GM23248 (cell line): ENCODE results near the gene SMG9. TPM values are rescaled to one million over a fixed set of nuclear protein-coding genes. Genes with fewer than 3 reads are reported as not detected.

ENCODE experiments used
- DNase-seq: peaks from one replicate; pipeline ENCODE4 v3.0.0-alpha.2; 2015
- H2AFZ ChIP-seq: fragments of 200-600 bp; sonication (generic); 2 replicates; pipeline ENCODE4 v1.6.1; 2016; ENCODE audit warnings: antibody characterized with exemption
- H3F3A ChIP-seq: fragments of 200-600 bp; sonication (generic); 2 replicates; pipeline ENCODE4 v1.6.1; 2016; ENCODE audit warnings: mild to moderate bottlenecking, antibody characterized with exemption, mixed run types; ENCODE audit not compliant: insufficient read depth
- H3K27ac ChIP-seq: fragments of 200-600 bp; sonication (generic); 2 replicates; pipeline ENCODE4 v1.5.1; 2016; ENCODE audit warnings: mild to moderate bottlenecking
- H3K27me3 ChIP-seq: fragments of 200-600 bp; sonication (generic); replicated peaks from 2 replicates; pipeline ENCODE4 v1.6.1; 2016; ENCODE audit warnings: mild to moderate bottlenecking; ENCODE audit not compliant: insufficient read depth
- H3K36me3 ChIP-seq: fragments of 200-600 bp; sonication (generic); 2 replicates; pipeline ENCODE4 v1.6.1; 2016; ENCODE audit warnings: low read depth, mild to moderate bottlenecking
- H3K4me1 ChIP-seq: fragments of 200-600 bp; sonication (generic); 2 replicates; pipeline ENCODE4 v1.6.1; 2016; ENCODE audit warnings: mild to moderate bottlenecking; ENCODE audit not compliant: insufficient read depth
- H3K4me2 ChIP-seq: fragments of 200-600 bp; sonication (generic); one replicate; pipeline ENCODE4 v1.6.1; 2016; ENCODE audit warnings: mild to moderate bottlenecking; ENCODE audit not compliant: unreplicated experiment
- H3K4me3 ChIP-seq: fragments of 200-600 bp; sonication (generic); 2 replicates; pipeline ENCODE4 v1.5.1; 2016; ENCODE audit warnings: mild to moderate bottlenecking
- H3K79me2 ChIP-seq: fragments of 200-600 bp; sonication (generic); 2 replicates; pipeline ENCODE4 v1.6.1; 2016; ENCODE audit warnings: mild to moderate bottlenecking; ENCODE audit not compliant: insufficient read depth
- H3K9ac ChIP-seq: fragments of 200-600 bp; sonication (generic); 2 replicates; pipeline ENCODE4 v1.6.1; 2016; ENCODE audit warnings: mild to moderate bottlenecking
- H3K9me2 ChIP-seq: fragments of 200-600 bp; sonication (generic); 2 replicates; pipeline ENCODE4 v1.6.1; 2016; ENCODE audit warnings: mixed run types, mild to moderate bottlenecking, moderate library complexity; ENCODE audit not compliant: insufficient read depth
- H3K9me3 ChIP-seq: fragments of 200-600 bp; sonication (generic); one replicate; pipeline ENCODE4 v1.6.1; 2017; ENCODE audit warnings: low read depth
- H4K20me1 ChIP-seq: fragments of 200-600 bp; sonication (generic); 2 replicates; pipeline ENCODE4 v1.6.0; 2016; ENCODE audit not compliant: insufficient read depth
- EZH2 ChIP-seq: fragments of 200-600 bp; sonication (generic); IDR thresholded peaks from 2 replicates; pipeline ENCODE4 v1.6.1; 2018; ENCODE audit warnings: antibody characterized with exemption, mild to moderate bottlenecking; ENCODE audit not compliant: insufficient read depth, poor library complexity, severe bottlenecking
- EZH2phosphoT487 ChIP-seq: fragments of 200-600 bp; sonication (generic); IDR thresholded peaks from 2 replicates; pipeline ENCODE4 v1.6.1; 2018; ENCODE audit warnings: antibody characterized with exemption, moderate library complexity, mild to moderate bottlenecking, low read depth; ENCODE audit not compliant: insufficient read depth
- WGBS, 2 experiments: methylation state at CpG; one replicate each; pipeline ENCODE4 v1.1.6; 2015 to 2017; ENCODE audit warnings: low lambda C conversion rate in 2 of 2, low coverage in 1 of 2; ENCODE audit errors: missing lambda C conversion rate in 2 of 2; 5-methylcytosine and 5-hydroxymethylcytosine counted together
- in situ Hi-C: fragments of 300-500 bp; cut with MboI; formaldehyde crosslinking; loops from 2 replicates; pipeline ENCODE4 v1.15.0; 2020
- polyA plus RNA-seq: library from polyadenylated mRNA; unstranded; fragments of >200 nt; fragmentation: Nextera tagmentation; extraction: Ambion mirVana; gene quantifications from 2 replicates; pipeline ENCODE4 v1.2.1, GENCODE V29; 2016
- total RNA-seq: library from RNA; depleted of rRNA; stranded (reverse); fragments of >200 nt; shearing (Covaris generic); gene quantifications from 2 replicates; pipeline ENCODE4 v1.2.3, GENCODE V29; 2014

SMG9 gene
- total and polyA plus RNA-seq, 2 experiments from 2014 or later = 13.0 to 23.2 TPM

DNA sequence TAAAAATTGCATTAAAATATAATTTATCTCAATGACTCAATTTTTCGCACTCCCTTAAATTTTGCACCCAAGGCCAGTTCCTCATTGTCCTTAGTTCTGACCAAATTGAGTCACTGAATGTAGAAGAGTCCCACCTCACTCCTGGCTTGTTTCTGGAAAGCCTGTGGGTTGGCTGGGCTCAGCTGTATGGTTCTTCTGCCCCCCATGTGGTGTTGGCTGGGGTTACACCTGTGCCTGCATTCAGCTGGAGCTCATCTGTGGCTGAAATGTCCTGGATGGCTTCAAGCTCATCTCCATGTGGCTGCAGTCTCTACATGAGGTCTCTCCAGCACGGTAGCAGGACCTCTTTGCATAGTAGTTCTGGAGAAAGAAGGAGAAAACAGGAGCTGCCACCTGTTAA lies 46.0 kb downstream of the SMG9 start:
- Histone ChIP-seq H3K27me3 (no peaks in the 10 kb centered on the region), H3K4me1 (no peaks in the 10 kb centered on the region), H2AFZ (no peak overlapping the region), H3K4me2 (no peak overlapping the region), H3K36me3 (no peaks in the 10 kb centered on the region), H4K20me1 (no peaks in the 10 kb centered on the region), H3K79me2 (no peaks in the 10 kb centered on the region), H3K9ac (no peak overlapping the region), H3F3A (no peaks in the 10 kb centered on the region), H3K9me2 (no peaks in the 10 kb centered on the region), H3K27ac (no peak overlapping the region), H3K4me3 (no peak overlapping the region), H3K9me3 (no peaks in the 10 kb centered on the region)
- TF ChIP-seq EZH2 (no peak), EZH2phosphoT487 (no peak)
- WGBS, 2 experiments = 28 to 46% methylated on average over 2 of the region's 2 CpGs
- no peak for DNase-seq
- in situ Hi-C loops = no loop called here

DNA sequence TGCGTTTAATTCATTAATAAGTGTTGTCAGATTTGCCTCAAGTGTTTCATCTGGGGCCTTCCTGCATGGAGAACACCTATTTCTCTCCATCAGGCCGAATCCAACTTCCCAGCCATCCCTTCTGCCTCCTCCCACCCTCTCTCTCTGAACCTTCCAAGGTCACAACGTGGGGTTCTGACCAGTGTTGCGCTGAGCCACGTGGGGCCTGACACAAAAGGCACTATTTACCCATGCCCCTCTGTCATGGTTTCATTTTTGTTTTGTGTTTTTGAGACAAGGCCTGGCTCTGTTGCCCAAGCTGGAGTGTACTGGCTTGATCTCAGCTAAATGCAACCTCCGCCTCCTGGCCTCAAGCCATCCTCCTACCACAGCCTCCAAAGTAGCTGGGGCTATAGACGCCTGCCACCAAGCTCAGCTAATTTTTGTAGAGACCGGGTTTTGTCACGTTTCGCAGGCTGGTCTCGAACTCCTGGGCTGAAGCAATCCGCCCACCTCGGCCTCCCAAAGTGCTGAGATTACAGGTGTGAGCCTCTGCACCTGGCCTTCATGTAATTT lies 47.5 kb downstream of the SMG9 start:
- no peak overlapping the region for H3K27ac ChIP-seq
- H3F3A ChIP-seq = no peaks in the 10 kb centered on the region
- no peaks in the 10 kb centered on the region for H3K79me2 ChIP-seq
- 73 to 75% methylated on average over 13 of the region's 13 CpGs for WGBS, 2 experiments
- DNase-seq = no peak
- in situ Hi-C loops = no loop called here
- H2AFZ ChIP-seq = no peak overlapping the region
- no peak overlapping the region for H3K4me3 ChIP-seq
- no peak for TF ChIP-seq EZH2
- TF ChIP-seq EZH2phosphoT487 = no peak
- H3K36me3 ChIP-seq = no peaks in the 10 kb centered on the region
- no peak overlapping the region for H3K4me2 ChIP-seq
- H3K9me3 ChIP-seq = no peaks in the 10 kb centered on the region
- no peaks in the 10 kb centered on the region for H3K9me2 ChIP-seq
- H3K27me3 ChIP-seq = no peaks in the 10 kb centered on the region
- no peaks in the 10 kb centered on the region for H4K20me1 ChIP-seq
- no peak overlapping the region for H3K9ac ChIP-seq
- no peaks in the 10 kb centered on the region for H3K4me1 ChIP-seq

DNA sequence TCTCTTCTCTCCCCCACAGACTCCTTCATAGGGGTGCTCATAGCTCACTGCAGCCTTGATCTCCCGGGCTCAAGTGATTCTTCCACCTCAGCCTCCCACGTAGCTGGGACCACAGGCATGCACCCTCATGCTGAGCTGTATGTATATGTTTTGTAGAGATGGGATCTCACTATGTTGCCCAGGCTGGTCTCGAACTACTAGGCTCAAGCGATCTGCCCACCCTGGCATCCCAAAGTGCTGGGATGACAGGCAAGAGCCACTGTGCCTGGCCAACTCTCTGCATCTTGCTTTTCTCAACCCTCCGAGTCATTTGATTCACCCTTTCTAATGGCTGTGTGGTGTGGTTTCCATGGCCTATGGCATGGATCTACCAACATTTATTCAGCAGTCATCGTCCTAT lies 49.0 kb downstream of the SMG9 start:
- Histone ChIP-seq H3K9ac (no peak overlapping the region), H2AFZ (no peak overlapping the region), H3K4me3 (no peak overlapping the region), H3K4me1 (peaks cover 10% of the 10 kb centered on the region), H3F3A (peaks cover 10% of the 10 kb centered on the region), H3K9me3 (no peaks in the 10 kb centered on the region), H3K9me2 (no peaks in the 10 kb centered on the region), H3K27me3 (no peaks in the 10 kb centered on the region), H3K36me3 (no peaks in the 10 kb centered on the region), H3K79me2 (no peaks in the 10 kb centered on the region), H4K20me1 (no peaks in the 10 kb centered on the region), H3K27ac (no peak overlapping the region), H3K4me2 (no peak overlapping the region)
- DNase-seq = no peak
- WGBS, 2 experiments = 73 to 79% methylated on average over 6 of the region's 6 CpGs
- TF ChIP-seq EZH2 = no peak
- no peak for TF ChIP-seq EZH2phosphoT487
- in situ Hi-C loops = no loop called here

DNA sequence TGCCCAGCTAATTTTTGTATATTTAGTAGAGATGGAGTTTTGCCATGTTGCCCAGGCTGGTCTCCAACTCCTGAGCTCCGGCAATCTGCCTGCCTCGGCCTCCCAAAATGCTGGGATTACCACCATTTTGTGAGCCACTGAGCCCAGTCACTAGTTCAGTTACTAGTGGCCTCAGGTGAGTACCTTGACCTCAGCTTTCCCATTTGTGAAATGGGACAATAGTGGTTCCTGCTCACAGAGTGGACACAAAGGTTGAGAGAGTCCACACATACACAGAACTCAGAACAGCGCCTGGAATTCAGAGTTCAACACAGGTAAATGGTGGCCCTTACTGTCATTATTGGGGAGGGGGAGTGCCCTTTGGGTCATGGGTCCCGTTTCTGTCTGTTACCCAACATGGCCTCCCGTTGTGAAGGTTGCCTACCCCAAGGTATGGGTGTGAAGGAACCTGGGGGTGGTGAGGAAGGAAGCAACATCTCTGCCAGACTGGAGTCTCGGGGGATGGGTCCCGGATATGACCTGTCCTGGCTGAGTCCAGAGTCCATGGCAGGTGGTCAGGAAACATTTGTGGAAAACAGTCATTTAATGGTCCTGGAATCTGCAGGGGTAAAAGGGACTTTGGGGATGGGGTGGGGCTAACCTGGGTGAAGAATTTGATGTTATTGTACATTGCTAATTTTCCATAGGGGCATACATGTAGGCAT lies 50.6 kb downstream of the SMG9 start:
- H2AFZ ChIP-seq = no peak overlapping the region
- in situ Hi-C loops = no loop called here
- TF ChIP-seq EZH2 = no peak
- no peak for TF ChIP-seq EZH2phosphoT487
- H3K27me3 ChIP-seq = no peaks in the 10 kb centered on the region
- no peaks in the 10 kb centered on the region for H3K79me2 ChIP-seq
- peaks cover 19% of the 10 kb centered on the region for H3K4me1 ChIP-seq
- 65 to 70% methylated on average over 7 of the region's 7 CpGs for WGBS, 2 experiments
- H3K9ac ChIP-seq = no peak overlapping the region
- H3K36me3 ChIP-seq = no peaks in the 10 kb centered on the region
- no peaks in the 10 kb centered on the region for H3K9me3 ChIP-seq
- H3K4me3 ChIP-seq = no peak overlapping the region
- no peak overlapping the region for H3K27ac ChIP-seq
- no peak overlapping the region for H3K4me2 ChIP-seq
- no peaks in the 10 kb centered on the region for H4K20me1 ChIP-seq
- peaks cover 20% of the 10 kb centered on the region for H3F3A ChIP-seq
- H3K9me2 ChIP-seq = no peaks in the 10 kb centered on the region
- DNase-seq = no peak
